Loucy (cell line): ENCODE measurements around the gene GIT2.

Experiments used
- H2AFZ ChIP-seq: fragments of 200-600 bp; sonication (generic); 2 replicates; pipeline ENCODE4 v1.6.0; 2016; ENCODE audit warnings: antibody characterized with exemption, mild to moderate bottlenecking, low read length, moderate library complexity
- H3F3A ChIP-seq: fragments of 200-600 bp; 2 replicates; pipeline ENCODE4 v1.6.0; 2016; ENCODE audit warnings: antibody characterized with exemption, low read depth, mild to moderate bottlenecking
- H3K27me3 ChIP-seq: fragments of 200-600 bp; sonication (generic); 2 replicates; pipeline ENCODE4 v1.6.1; 2014; ENCODE audit warnings: low read length, mild to moderate bottlenecking; ENCODE audit not compliant: insufficient read depth, poor library complexity, severe bottlenecking
- H3K36me3 ChIP-seq: fragments of 200-600 bp; sonication (generic); 2 replicates; pipeline ENCODE4 v1.6.1; 2016; ENCODE audit warnings: low read length; ENCODE audit not compliant: insufficient read depth
- H3K4me1 ChIP-seq: fragments of 200-600 bp; sonication (generic); 2 replicates; pipeline ENCODE4 v1.5.1; 2014; ENCODE audit warnings: low read length, mild to moderate bottlenecking; ENCODE audit not compliant: insufficient read depth, poor library complexity, severe bottlenecking
- H3K4me2 ChIP-seq: fragments of 200-600 bp; sonication (generic); 2 replicates; pipeline ENCODE4 v1.6.0; 2014; ENCODE audit warnings: antibody characterized with exemption, low read length, low read depth, mild to moderate bottlenecking; ENCODE audit not compliant: poor library complexity, severe bottlenecking
- H3K4me3 ChIP-seq: fragments of 200-600 bp; sonication (generic); 2 replicates; pipeline ENCODE4 v1.5.1; 2014; ENCODE audit warnings: low read length, mild to moderate bottlenecking, mixed read lengths; ENCODE audit not compliant: poor library complexity, severe bottlenecking
- H3K79me2 ChIP-seq: fragments of 200-600 bp; sonication (generic); 2 replicates; pipeline ENCODE4 v1.6.1; 2014; ENCODE audit warnings: low read length; ENCODE audit not compliant: insufficient read depth
- H3K9ac ChIP-seq: fragments of 200-600 bp; sonication (generic); 2 replicates; pipeline ENCODE4 v1.6.0; 2014; ENCODE audit warnings: mild to moderate bottlenecking, low read depth, low read length, moderate library complexity; ENCODE audit not compliant: poor library complexity, severe bottlenecking
- H3K9me2 ChIP-seq: fragments of 200-600 bp; sonication (generic); replicated peaks from 2 replicates; pipeline ENCODE4 v1.6.1; 2016; ENCODE audit warnings: low read depth, low read length, mixed read lengths
- H3K9me3 ChIP-seq: fragments of 200-600 bp; sonication (generic); 2 replicates; pipeline ENCODE4 v1.6.1; 2014; ENCODE audit warnings: mild to moderate bottlenecking, antibody characterized with exemption, low read length, low read depth; ENCODE audit not compliant: insufficient read depth
- H4K20me1 ChIP-seq: fragments of 200-600 bp; sonication (generic); 2 replicates; pipeline ENCODE4 v1.6.0; 2014; ENCODE audit warnings: antibody characterized with exemption, low read length, mild to moderate bottlenecking; ENCODE audit not compliant: insufficient read depth, poor library complexity, severe bottlenecking
- CTCF ChIP-seq: fragments of 200-600 bp; sonication (generic); conservative IDR thresholded peaks from 2 replicates; pipeline ENCODE4 v1.5.1; 2014; ENCODE audit warnings: mild to moderate bottlenecking, antibody characterized with exemption, low read length
- EZH2phosphoT487 ChIP-seq: fragments of 200-600 bp; IDR thresholded peaks from 2 replicates; pipeline ENCODE4 v1.6.1; 2018; ENCODE audit warnings: antibody characterized with exemption, mild to moderate bottlenecking, moderate library complexity, borderline replicate concordance

GIT2 gene

GRCh38 chr12:109968032-109968420, 28.1 kb downstream of the GIT2 start:
- Histone ChIP-seq H3K27me3 (no peaks in the 10 kb centered on the region), H3K4me1 (peaks cover 25% of the 10 kb centered on the region), H3K79me2 (no peaks in the 10 kb centered on the region)

DNA sequence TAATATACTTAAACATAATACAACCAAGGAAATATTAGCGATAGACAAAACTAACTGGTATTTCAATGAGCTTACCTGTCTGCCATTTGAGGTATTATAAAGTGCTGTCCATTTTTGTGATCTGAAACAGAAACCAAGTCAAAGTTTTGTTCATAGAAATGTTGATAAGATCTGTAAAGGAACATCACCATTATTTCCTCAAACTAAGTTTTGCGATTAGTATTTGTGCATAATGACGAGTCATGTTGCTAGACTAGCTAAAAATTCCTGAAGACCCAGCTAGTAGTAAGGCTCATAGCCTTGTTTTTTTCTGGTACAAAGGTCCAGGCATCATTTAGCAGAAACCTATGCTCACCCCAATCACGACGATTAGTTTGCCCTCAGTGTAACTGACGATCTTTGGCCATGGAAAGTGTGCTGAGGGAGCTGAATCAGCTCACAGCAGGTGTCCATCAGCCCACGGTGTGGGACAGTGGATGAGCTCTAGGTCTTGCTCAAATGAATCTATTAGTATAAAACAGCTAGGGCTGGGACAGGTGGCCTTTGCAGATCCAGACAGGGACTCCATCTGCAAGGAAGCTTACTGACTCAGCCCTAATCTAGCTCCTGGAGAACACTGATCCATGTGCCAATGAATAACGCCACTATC, 28.7 kb downstream of the GIT2 start:
- no peak overlapping the region for H3K4me3 ChIP-seq
- peaks cover 62% of the 10 kb centered on the region; the same call in 1 of the 2 replicates for H3K36me3 ChIP-seq
- H3K27me3 ChIP-seq = no peaks in the 10 kb centered on the region

More at GRCh38 chr12:109968032-109968420, 28.1 kb downstream of the GIT2 start:
- Histone ChIP-seq H3K9me3 (no peaks in the 10 kb centered on the region), H3K4me3 (no peak overlapping the region), H2AFZ (no peak overlapping the region), H3K4me2 (no peak overlapping the region), H3K9ac (no peak overlapping the region), H4K20me1 (no peaks in the 10 kb centered on the region), H3K9me2 (no peaks in the 10 kb centered on the region), H3K36me3 (peaks cover 61% of the 10 kb centered on the region; the same call in 1 of the 2 replicates), H3F3A (peaks cover 4% of the 10 kb centered on the region; the same call in 1 of the 2 replicates)
- TF ChIP-seq EZH2phosphoT487 (no peak), CTCF (no peak)

GRCh38 chr12:109966546-109966945, 29.6 kb downstream of the GIT2 start:
- no peak overlapping the region for H3K4me2 ChIP-seq
- no peak for TF ChIP-seq CTCF
- TF ChIP-seq EZH2phosphoT487 = no peak
- no peak overlapping the region for H2AFZ ChIP-seq
- no peak overlapping the region for H3K9ac ChIP-seq
- H3K9me2 ChIP-seq = no peaks in the 10 kb centered on the region
- no peak overlapping the region for H3K4me3 ChIP-seq
- H3F3A ChIP-seq = peaks cover 4% of the 10 kb centered on the region; the same call in 1 of the 2 replicates
- no peaks in the 10 kb centered on the region for H4K20me1 ChIP-seq
- H3K4me1 ChIP-seq = peaks cover 25% of the 10 kb centered on the region
- H3K9me3 ChIP-seq = no peaks in the 10 kb centered on the region
- H3K27me3 ChIP-seq = no peaks in the 10 kb centered on the region
- H3K36me3 ChIP-seq = peaks cover 67% of the 10 kb centered on the region; the same call in 1 of the 2 replicates
- no peaks in the 10 kb centered on the region for H3K79me2 ChIP-seq

More for the DNA sequence above, 28.7 kb downstream of the GIT2 start:
- H3K4me1 ChIP-seq = peaks cover 25% of the 10 kb centered on the region
- no peaks in the 10 kb centered on the region for H4K20me1 ChIP-seq
- no peak overlapping the region for H3K4me2 ChIP-seq
- no peaks in the 10 kb centered on the region for H3K9me3 ChIP-seq
- H3K9ac ChIP-seq = no peak overlapping the region
- no peak for TF ChIP-seq CTCF
- H3F3A ChIP-seq = peaks cover 4% of the 10 kb centered on the region; the same call in 1 of the 2 replicates
- no peaks in the 10 kb centered on the region for H3K9me2 ChIP-seq
- no peaks in the 10 kb centered on the region for H3K79me2 ChIP-seq
- no peak overlapping the region for H2AFZ ChIP-seq
